Kidney glomerular epithelial cell (primary cell): ENCODE measurements around the gene TNNI3.
"Not testable (repeated sequence)": the region's sequence is repeated elsewhere in the genome, so short reads cannot be mapped to it uniquely, and the experiment has no call there.

Source experiments
- DNase-seq: peaks from one replicate; lab custom pipeline; 2025; lab: John Stamatoyannopoulos, UW

TNNI3 gene

DNA sequence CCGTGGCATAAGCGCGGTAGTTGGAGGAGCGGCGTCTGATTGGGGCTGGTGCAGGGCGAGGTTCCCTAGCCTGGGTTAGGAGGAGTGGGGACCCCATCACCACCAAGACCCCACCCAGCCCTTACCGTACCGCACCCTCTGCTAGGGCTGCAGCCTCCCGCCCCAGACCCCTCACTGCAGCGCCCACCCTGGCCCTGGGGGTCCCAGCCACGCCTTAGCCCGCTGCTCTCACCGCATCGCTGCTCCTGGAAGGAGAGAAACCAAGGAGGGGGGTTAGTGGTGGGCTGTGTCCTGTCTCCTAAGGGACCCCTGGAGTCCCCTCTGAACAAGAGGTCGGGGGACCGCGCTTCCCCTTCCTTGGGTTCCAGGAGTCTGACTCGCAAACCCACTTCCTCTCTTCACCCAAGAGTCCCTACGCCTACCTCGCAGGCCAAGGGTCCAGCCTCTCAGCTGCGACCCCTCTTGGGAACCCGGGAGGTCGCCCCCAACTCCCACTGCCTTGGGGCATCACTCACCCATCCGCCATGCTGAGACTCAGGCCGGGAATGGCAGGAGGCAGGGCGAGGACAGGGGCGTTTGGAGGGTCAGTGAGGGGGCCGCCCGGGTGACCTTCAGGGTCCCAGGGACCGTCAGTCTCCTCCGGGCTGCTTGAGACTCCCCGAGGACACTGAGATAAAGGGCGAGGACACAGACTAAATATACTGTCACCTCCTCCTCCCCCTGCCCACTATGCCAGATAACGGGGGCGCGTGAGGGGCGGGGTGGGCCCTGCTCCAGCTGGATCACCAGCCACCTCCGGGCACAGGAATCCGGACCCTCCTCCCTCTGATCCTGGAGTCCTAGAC is at the start of gene TNNI3:
TNNI3 (minus strand) TSS at position 669 of the 845 bp plus-strand sequence; CDS start at position 526, 143 bp downstream.
- no peak for DNase-seq

GRCh38 chr19:55206664-55207500 is 49.4 kb upstream of the TNNI3 start:
- DNase-seq, result peak; percentile 72

DNA sequence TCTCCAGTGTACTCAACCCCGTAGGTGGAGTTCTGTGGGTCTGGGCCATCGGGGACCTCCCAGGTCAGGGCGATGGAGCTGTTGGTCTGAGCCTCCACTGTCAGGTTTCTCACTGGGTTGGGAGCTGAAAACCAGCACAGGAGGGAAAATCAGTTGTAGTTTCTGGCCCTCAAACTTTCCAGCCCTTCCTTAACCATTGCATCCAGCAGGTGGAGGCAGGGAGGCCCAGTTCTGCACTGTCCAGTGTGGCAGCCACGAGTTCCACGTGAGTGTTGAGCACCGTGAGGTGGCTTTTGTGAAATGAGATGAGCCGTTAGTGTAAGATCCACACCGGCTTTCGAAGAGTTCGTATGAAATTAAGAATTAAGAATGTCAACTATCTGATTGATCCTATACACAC is 44.7 kb upstream of the TNNI3 start:
- not testable (repeated sequence) for DNase-seq

GRCh38 chr19:55199620-55200204 is 42.2 kb upstream of the TNNI3 start:
- DNase-seq, result no peak

DNA sequence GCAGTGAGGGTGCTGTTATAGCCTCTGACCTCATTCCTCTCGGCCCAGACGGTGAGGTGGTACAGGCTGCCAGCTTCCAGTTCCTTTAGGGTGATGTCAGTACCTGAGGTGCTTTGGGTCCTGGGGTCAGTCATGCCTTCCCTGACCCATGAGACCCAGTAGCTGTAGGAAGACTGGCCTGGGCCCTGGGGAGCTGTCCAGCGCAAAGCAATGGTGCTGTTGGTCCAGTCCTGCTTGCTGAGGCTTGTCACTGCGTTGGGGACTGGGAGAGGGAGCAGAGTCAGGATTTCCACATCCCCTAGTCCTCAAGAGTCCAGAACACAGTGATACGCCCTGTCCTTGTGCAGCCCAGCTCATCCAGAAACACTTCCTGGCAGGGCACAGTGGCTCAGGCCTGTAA is 41.1 kb upstream of the TNNI3 start:
- DNase-seq, result no peak

GRCh38 chr19:55197528-55197927 is 40.0 kb upstream of the TNNI3 start:
- no peak for DNase-seq

DNA sequence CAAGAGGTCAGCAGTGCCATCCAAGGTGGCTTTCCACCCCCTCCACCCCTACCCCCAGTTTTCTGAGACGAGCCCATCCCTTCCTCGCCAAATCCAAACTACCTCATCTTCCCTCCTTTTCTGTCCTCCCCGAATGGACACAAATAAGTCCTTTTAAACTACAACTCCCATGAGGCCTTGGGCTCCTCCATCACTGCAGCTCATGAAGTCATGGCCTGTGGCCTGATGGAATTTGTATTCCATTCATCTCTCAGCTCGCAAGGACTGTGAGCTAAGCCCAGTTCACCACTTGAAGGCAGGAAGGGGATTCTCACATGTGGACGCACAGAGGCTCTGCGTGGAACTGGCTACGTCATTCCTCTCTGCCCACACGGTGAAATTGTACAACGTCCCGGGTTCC is 39.3 kb upstream of the TNNI3 start:
- DNase-seq, result no peak

DNA sequence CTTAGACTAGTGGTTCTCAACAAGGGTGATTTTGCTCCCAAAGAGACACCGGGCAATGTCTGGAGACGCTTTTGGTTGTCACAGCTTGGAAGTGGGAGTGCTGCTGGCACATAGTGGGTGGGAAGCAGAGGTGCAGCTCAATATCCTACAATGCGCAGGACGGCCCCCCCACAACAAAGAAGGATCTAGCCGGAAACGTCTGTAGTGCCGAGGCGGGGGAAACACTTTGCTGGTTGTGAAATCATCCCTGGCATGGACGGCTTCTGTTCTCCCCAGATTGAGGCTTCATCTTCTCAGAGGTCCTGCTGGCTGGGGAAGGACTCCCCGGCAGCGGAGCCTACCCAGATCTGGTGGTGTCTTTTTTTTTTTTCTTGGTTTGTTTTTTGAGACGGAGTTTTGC is 35.9 kb upstream of the TNNI3 start:
- no peak for DNase-seq

GRCh38 chr19:55189403-55189835 is 31.9 kb upstream of the TNNI3 start:
- DNase-seq, result no peak

DNA sequence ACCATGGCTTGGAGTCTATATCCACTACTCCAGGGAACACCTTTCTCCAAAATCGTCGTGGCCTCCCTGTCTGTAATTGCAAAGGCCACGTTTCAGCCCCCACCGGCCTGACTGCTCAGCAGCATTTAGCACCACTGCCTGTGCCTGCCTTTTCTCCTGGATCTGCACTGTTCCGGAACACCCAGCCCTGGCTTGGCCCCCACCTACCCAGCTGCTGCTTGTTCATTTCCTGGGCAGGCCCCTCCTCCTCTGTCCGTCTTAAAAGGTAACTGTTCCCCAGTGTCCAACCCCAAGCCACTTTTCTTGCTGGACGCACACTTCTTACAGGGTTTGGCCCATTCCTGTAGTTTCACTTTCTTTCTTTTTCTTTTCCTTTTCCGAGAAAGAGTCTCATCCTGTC is 31.1 kb upstream of the TNNI3 start:
- DNase-seq, result no peak

- DNase-seq, result no peak
Measured at GRCh38 chr19:55186080-55186479, 28.5 kb upstream of the TNNI3 start.

DNA sequence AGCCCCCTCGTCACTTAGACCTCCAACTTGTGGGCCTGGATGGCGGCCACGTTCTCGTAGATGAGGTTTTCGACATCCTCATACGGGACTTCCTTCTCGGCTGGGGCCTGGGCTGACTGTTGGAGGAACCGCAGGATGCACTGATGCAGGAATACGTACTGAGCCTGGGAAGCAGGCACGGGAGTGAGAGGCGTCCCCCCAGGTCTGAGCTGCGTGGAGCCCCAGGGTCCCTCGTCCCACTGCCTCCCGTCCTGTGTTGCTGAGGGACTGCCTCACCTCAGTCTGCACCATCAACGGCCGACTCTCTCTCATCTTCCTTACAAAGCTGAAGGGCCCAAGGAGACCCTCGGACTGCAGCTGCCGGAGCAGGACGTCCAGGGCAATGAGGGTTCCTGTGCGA is 24.2 kb upstream of the TNNI3 start:
- no peak for DNase-seq

DNA sequence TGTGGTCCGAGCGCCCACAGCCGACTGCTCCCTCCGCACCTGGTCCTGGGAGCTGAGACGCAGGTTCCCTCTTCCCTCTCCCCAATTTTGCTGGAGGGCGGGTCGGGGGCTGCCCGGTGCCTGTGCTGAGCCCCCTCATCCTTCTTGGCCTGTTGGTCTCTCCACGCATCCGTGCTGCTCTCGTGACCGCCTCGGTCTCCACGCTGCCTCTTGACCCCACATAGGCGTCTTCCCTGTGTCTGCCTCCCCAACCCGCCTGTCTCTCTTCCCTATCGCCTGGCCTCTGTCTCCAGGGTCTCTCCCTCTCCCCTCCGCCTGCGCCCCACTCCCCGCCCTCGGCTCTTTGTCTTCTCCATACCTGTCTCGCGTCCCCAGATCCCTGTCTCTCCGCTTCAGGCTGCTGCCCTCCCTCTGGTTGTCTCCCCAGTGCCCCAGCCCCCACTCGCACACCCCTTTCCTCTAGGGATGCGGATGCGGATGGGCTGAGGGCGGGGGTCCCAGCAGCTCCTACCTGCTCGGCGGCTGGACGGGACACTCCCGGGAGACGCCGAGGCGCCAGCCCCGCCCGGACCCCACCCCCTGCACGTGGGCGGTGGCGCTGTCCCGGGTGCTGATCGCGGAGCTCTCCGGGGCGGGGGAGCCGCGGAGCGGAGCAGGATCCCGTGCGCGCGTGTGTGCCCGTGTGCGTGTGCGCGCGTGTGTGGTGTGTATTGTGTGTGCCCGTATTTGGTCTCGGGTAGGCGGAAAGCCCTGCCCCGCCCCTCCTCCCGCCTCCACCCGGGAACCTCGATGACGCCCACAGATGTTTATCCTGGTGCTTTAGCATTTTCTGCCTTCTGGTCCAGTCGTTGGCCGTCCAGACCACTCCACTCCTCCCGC is 22.3 kb upstream of the TNNI3 start, which contains the start of gene SYT5:
SYT5 (minus strand) TSS at position 684 of the 879 bp plus-strand sequence. CDS start 1,248 bp downstream, outside the sequence.
- DNase-seq, result no peak

- peak; percentile 69 for DNase-seq
Measured at GRCh38 chr19:55178781-55179599, 21.5 kb upstream of the TNNI3 start.

DNA sequence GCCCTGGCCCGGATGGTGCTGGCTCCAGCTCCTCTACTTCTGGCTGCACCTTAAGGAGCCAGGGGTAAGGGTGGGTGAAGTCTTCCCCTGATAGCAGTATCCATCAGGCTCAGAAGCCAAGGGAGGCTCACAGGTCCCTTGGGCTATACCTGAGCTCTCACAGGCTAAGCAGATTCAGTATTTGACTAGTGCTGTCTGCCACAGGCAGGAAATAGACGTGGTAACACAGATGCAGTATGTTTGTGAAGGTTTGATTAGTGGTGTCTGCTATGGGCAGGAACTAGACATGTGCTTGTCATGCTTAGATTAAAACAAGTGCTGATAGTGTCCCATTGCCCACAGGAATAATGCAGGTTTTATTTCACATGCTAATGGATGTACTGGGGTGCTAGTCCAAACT is 18.5 kb upstream of the TNNI3 start:
- no peak for DNase-seq

- DNase-seq, result no peak
Measured at GRCh38 chr19:55175117-55175867, 17.8 kb upstream of the TNNI3 start.

GRCh38 chr19:55174425-55175116 is 17.0 kb upstream of the TNNI3 start:
- DNase-seq, result no peak

GRCh38 chr19:55173714-55174409 is 16.3 kb upstream of the TNNI3 start:
- DNase-seq, result no peak
